NCI-H1092 treated with DMSO at 0.1 percent for 48 hours (cell line): ENCODE measurements around the gene IFI30.

ENCODE experiments used
- DNase-seq: peaks from one replicate; lab custom pipeline; 2025; lab: John Stamatoyannopoulos, UW

Gene IFI30

GRCh38 chr19:18171605-18172327, 1.8 kb upstream of the IFI30 start:
- DNase-seq, result no peak

- no peak for DNase-seq
Measured at GRCh38 chr19:18172331-18173053, 1.1 kb upstream of the IFI30 start.

DNA sequence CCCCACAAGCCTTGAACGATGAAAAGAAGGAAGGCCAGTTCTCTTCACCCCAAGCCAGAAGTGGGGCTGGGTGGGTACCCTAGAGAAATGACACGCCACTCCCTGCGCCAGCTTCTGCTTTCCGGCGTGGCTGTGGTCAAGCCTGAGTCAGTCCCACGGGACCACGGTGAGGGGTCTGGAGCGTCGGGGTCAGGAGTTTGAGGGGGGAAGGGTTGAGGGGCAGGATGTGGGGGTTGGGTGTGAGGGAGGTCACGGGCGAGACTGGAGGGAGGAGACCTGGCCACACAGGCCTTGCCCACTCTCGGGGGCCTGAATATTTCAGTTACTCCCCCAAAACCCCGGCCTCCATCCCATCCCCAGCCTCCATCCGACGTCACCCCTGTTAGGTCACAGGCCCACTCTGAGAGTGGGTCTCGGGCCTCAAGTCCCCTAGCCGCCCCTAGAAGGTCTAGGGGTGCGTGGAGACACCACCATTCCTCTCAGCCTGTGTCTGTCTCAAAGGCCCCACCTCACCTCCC, 500 bp upstream of the IFI30 start:
- no peak for DNase-seq

- no peak for DNase-seq
Measured at GRCh38 chr19:18174983-18175382, 1.4 kb downstream of the IFI30 start.

- DNase-seq, result no peak
Measured at GRCh38 chr19:18176367-18177310, 3.0 kb downstream of the IFI30 start.

- DNase-seq, result no peak
Measured at GRCh38 chr19:18179957-18180356, 6.3 kb downstream of the IFI30 start.

DNA sequence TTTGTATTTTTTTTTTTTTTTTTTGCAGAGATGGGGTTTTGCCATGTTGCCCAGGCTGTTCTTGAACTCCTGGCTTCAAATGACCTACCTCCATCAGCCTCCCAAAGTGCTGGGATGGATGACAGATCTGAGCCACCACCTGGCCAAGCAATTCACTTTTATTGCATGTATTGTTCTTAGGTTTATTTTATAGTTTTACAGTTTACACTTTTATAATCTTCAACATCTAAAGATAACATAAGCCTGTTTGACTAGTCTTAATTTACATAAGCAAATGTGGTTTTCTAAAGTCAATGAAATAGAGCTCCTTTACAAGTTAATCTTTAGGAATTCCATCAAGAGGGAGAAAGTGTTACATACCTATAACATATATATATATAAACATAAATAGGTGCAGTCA, 9.9 kb downstream of the IFI30 start:
- DNase-seq, result no peak

DNA sequence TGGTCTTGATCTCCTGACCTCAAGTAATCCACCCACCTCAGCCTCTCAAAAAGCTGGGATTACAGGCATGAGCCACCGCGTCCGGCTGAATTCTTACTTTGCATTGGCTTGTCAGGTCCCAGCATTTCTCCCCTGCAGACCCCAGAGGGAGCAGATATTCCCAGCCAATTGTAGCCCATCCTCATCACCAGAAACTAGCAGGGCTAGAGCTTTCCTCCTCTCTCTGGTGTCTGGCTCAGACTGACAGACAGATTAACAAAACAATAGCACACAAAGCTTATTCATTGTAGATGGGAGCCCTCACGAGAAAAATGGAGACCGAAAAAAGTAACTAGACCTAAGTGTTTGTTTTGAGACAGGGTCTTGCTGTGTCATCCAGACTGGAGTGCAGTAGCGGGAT, 11.9 kb downstream of the IFI30 start:
- DNase-seq, result no peak

DNA sequence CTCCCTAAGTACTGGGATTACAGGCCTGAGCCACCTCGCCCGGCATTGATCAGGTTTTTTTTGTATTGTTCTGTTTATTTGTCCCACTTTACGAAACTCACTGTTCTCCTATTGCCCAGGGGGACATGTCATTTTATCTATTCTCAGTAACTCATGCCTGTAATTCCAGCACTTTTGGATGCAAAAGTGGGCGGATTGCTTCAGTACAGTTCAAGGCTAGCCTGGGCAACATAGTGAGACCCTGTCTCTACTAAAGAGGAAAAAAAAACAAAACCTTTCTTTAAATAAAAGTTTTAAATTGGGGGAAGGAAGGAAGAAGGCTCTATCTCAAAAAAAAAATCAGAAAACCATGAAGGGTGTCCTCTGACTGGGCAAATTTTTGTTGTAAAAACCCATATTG, 16.7 kb downstream of the IFI30 start:
- DNase-seq, result no peak

DNA sequence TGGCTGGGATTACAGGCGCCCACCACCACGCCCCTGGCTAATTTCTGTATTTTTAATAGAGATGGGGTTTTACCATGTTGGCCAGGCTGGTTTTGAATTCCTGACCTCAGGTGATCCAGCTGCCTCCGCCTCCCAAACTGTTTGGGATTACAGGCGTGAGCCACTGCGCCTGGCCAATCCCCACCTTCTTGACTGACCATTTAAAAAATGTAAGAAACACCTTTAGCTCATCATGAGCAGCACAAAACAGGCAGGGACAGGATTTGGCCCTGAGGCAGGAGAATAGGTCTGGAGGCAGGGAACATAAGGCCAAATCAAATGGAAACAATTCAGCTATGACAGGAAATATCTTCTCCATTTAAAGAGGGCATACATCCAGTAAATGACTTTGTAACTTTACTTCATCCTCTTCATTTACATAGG, 18.0 kb downstream of the IFI30 start:
- DNase-seq, result no peak

GRCh38 chr19:18192673-18193387, 19.2 kb downstream of the IFI30 start, which contains the start of gene MPV17L2:
TSS of gene MPV17L2 (plus strand) at chr19:18193218. CDS start at chr19:18193282, 64 bp downstream.
- peak; percentile 100 for DNase-seq

GRCh38 chr19:18193388-18194180, 20.0 kb downstream of the IFI30 start:
- no peak for DNase-seq

DNA sequence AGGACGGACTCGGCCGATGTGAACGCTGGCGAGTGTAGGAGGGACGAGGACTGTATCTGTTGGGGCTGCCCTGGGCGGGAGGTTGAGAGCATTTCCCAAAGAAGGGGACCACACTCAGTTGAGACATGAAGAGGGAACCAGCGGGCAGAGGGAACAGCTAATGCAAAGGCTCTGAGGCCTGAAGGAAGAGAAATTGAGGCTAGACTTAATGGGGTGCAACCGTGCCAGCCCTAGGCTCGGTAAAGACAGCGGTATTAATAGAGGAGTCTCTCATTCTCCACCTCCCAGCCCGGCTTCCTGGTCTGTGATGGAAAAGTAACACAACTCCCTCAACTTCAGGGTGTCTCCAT, 20.5 kb downstream of the IFI30 start:
- no peak for DNase-seq

- DNase-seq, result no peak
Measured at GRCh38 chr19:18194554-18195238, 21.1 kb downstream of the IFI30 start.

DNA sequence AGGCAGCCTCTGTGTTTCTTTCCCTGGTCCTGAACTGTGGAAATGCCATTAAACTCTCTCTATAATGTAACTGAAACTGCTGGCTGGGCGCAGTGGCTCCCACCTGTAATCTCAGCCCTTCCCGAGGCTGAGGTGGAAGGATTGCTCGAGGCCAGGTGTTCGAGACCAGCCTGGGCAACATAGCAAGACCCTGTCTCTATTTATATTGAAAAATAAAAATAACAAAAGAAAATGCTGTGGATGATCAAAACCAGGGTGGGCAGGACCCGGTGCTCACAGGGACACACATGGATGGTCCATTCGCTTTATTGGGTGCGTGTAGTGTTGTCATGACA, 22.9 kb downstream of the IFI30 start:
- DNase-seq, result no peak

- no peak for DNase-seq
Measured at GRCh38 chr19:18197306-18197705, 23.7 kb downstream of the IFI30 start.

DNA sequence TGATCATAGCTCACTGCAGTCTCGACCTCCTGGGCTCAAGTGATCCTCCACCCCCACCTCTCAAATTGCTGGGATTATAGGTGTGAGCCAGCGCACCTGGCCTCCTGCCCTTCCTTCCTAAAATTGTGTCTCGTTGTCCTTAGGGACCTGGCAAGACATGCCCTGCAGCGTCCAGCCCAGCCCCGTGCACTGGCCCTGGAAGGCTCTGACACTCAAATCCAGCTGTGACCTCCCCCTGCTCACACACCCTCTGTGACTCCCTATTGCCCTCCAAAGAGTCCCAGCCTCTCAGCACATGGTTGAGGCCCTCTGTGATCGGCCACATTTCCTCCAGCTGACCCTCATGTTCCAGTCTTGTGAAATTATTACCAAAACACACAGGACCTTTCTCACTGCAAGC, 24.3 kb downstream of the IFI30 start:
- DNase-seq, result no peak

GRCh38 chr19:18198374-18198773, 24.8 kb downstream of the IFI30 start:
- no peak for DNase-seq

- no peak for DNase-seq
Measured at GRCh38 chr19:18202397-18202777, 28.8 kb downstream of the IFI30 start.

DNA sequence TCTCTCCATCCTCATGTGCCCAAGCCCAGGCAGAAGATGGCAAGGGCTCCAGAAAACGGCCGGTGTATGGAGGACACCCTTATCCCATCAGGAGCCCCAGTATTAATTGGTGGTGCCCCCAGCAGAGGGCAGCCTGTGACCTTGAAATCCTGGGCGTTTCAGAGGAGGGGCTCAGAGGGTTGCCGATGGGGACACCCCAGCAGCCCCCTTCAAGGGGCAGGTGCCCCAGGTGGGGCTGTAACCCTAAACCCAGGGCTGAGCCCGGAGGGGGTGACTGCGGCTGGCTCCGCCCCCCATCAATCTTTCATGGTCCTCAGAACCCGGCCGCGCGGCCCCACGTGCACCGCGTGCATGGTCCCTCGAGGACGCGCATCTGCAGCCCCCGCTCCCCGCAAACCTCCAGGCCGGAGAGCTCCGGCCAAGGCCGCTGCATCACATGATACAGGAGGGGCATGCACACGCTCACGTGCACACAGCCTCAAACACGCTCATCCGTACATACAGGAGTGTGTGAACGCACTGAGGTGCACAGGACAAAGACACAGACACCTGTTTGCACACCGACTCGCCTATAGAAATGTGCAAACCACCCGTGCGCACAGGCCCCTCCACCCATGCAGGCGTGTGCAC, 29.3 kb downstream of the IFI30 start:
- DNase-seq, result peak; percentile 21
